Measurements from ENCODE around the gene SPINT1.

The SPINT1 gene

DNA sequence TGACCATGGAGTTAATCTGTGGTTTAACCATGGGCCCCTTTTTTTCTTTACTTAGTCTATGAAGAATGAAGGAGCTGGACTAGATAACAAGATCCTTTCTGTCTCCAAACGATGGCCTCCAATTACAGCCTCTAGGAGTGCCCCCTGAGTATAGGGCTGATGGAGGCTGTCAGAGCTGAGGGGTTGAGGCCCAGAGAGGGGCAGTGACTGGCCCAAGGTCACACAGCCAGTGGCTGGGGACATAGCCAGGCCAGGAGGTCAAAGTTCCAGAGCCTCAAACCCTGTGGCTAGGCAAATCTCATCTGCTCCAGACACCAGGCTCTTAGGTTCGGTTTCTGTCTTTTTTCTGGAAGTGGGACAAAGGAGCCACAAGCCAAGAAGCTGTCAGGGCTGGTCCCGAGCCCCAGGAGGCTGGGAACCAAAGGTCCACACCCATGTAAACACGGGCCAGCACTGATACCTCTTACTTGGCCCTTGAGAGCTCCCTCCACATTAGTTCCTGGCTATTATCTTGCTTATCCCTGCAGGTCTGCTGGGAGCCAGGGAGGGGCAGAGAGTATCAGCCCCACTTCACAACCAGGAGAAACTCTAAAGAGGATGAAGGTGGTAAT, 19.9 kb downstream of the SPINT1 start:
- DNase-seq = no peak

DNA sequence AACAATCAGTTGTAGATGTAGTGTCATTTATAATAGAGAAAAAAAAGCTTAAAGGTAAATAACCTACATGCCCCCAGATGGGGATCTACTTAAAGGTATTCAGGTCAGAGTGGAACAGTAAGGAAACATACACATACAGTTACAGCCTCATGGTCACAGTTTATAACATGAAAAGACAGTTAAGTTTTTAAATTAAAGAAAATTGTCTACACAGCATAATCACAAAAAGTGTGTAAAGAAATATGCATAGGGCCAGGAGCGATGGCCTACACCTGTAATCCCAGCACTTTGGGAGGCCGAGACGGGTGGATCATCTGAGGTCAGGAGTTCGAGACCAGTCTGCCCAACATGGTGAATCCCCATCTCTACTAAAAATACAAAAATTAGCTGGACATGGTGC, 23.4 kb downstream of the SPINT1 start:
- no peak for DNase-seq

DNA sequence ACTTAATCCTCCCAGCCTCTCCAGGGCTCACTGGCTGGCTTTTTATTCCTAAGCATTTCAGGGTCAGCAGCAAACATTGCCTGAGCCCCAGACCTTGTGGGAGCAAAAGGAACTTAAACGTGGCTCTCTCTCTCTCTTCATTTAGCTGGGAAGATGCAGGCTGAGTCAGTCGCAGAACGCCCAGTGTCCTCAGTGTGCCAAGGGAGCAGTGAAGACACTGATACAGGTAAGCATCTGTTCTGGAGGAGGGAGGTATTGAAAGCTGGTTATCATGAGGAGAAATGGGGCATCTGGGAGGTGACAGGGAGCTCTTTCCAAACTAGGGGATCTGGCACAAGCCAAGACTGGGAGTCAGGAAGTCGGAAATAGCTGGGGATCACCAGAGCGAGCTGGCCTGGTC, 25.8 kb downstream of the SPINT1 start:
- DNase-seq = no peak

DNA sequence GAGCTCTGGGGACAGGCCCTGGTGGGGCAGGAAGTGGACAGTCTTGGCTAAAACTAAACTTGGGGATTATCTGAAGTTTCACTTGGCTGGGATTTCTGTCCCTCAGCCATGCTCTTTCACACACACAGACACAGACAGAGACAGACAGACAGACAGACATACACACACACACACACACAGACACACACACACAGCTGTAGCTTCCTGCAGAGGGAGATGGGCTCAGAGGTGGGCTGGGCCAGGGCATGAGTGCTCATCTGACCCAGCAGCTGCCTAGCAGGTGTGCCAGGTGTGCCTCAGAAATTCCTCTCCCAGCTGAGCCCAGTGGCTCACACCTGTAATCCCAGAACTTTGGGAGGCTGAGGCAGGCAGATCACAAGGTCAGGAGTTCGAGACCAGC, 26.9 kb downstream of the SPINT1 start:
- DNase-seq = no peak

DNA sequence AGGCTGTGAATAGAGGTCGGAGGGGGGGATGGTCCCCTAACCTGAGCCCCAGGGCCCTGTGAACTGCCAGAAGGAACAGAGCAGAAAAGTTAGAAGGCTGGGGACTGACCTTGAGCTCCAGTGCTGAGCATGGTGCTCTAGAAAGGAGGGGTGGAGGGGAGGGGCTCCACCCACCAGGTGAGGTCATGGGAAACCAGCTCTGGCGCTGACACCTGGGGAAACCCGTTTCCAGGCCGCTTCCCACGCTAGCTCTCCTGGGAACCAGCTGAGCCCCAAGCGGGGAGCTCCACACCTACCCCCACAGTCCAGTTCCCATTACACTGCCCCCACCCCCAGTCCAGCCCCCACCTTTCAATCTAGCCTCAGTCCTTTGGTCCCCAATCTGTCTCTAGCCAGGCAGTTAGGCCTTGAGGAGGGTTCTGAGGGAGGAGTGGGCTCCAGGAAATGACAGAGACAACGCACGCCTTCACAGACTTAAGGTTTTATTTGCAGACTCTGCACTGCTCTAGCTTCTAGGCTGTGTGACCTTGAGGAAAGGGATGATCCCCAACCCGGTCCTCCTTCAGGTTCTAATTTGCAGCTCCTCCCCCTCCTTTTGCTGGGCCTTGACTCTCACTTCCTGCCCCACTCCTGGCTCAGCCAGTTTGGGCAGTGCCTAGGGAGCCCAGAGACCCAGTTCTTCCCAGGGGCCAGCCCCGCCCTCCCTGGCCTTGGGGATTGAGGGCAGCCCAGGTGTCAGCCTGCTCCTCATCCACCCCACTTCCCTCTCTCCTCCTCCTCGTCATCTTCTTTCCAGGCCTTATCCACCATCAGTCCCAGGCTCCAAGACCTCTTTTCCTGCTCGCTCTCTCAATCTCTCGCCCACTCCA, 28.1 kb downstream of the SPINT1 start:
- peak in 1 of 2 experiments; percentile 58 for DNase-seq

DNA sequence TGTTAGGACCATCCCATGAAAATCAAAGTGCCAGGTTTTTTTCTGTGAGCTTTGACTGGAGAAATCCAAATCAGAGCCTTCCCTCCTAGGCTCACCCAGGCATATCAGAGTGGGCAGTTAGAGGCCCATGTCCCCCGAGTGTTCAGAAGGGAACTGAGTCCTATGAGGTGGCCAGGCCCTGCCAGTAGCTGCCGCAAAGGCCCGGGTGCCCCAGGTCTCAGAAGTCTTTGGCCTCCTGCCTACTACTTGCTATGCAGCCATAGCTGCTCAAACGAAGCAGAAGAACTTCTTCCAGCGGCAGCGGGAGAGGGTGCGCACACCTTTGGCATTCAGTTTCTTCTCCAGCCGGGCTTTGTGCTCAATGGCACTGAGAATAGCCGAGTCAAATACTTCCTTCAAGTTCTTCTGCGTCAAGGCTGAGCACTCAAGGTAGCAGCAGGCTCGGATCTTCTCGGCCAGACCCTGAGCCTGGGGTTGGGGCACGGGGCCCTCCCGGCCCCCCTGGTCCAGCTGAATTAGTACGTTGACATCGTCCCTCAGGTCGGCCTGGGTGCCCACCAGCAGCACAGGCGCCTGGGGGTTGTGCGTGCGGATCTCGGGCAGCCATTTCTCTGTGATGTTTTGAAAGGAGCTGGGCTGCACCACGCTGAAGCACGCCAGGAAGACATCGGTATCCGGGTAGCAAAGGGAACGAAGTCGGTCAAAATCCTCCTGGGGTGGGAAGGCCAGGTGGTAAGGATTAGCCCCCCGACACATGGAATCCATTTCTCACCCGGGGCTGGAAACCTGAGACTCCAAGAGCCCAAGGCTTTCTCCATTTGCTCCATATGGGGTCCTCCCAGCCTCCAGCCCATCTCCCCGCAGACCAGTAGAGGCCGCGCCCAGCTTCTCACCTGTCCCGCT, 29.2 kb downstream of the SPINT1 start:
- no peak for DNase-seq

DNA sequence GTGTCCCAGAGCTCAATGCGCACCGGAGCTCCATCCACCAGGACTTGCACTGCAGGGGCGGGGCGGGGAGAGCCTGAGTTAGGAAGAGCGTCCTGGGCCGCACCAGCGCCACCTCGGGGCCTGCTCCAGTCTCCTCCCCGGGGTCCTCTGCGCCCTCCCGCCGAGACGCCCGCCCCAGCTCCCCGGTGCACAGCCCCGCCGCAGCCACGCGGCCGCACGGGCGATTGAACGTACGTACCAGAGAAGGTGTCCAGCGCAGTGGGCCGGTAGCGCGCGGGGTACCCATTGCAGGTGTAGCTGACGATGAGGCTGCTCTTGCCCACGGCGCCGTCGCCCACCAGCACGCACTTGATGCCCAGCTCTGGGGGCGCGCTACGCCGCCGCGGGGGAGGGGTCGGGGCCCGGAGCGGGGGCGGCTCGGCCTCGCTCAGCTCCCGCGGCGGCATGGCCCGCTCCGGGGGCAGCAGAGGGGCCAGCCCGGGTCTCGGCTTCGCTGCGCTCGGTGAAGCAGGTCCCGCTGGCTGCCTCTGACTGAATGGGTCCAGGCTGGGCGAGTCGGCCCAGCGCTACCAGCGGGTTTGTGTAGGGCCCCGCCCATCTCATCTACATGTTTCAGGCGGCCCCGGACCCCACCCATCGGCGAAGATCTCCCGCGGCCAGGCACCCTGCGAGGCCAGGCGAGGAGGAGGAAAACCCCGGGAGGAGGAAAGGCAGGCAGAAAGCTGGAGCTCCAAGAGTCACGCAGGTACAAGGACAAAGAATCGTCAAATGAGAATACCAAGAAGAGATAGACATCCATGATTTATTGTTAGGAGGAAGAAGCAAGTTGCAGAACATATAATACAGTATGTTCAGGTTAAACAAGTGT, 30.1 kb downstream of the SPINT1 start, which contains the start of gene RHOV:
TSS of gene RHOV (minus strand) at position 541 of the 868 bp plus-strand sequence. CDS start at position 446, 95 bp downstream.
- peak; percentile 48 to 52 for DNase-seq

DNA sequence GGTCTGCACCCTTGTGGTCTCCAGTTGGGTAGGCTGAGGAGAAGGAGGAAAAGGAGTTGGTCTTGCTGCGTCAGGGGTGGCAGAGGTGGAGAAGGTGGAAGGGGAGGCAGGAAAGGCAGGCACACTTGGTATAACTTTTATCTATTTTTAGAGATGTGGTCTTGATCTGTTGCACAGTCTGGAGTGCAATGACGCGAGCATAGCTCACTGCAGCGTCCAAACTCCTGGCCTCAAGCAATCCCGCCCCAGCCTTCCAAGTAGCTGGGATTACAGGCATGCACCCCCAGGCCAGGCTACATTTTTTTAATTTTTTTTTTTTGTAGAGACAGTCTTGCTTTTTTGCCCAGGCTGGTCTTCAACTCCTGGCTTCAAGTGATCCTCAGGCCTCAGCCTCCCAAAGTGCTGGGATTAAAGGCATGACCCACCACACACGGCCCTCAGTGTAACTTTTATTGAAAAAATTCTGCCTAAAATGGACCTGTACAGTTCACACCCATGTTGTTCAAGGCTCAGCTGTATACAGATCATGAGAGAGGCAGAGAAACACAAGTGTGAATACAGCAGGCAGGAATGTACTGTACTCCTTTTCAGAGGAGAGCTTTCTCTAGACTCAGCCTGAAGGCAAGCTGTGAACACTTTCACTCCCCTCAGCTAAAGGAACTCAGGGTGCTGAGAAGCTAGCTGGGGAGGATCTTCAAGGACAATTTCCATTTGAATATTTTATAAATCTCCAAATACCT, 32.3 kb downstream of the SPINT1 start:
- DNase-seq = no peak

DNA sequence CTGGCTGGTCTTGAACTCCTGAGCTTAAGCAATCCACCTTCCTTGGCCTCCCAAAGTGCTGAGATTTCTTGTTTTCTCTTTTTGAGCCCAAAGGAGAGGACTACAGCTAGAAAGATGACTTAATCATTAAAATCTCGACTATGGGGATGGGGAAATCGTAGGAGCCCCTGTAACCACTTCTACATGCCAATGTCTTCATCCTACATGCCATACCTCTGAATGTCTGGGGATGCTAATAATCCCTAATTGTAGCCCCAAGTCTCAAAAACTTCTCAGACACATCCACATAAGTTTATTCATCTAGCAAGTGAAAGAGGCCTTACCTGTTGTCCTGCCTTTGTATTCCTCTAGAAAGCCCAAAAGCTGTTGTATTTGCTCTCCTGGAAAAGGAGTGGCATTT, 33.8 kb downstream of the SPINT1 start:
- no peak for DNase-seq

DNA sequence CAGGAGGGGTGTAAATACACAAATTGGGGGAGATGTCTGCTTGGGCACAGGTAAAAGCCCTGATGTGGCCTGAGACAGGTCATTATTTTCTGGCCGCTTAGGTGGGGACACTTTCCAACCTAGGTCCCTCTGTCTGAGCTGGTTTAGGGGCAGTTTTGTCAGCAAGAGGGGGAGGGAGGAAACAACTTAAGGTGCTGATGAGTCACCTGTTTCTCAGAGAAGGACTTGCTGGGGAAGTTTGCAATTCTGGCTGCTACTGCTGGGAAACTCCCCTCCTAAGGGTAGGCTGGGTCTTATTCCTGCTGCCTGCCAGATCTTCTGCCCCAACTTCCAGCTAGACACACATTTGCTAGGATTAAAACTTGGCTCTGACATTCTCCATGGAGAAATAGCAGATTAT, 34.9 kb downstream of the SPINT1 start:
- DNase-seq = peak in 1 of 2 experiments; percentile 37

DNA sequence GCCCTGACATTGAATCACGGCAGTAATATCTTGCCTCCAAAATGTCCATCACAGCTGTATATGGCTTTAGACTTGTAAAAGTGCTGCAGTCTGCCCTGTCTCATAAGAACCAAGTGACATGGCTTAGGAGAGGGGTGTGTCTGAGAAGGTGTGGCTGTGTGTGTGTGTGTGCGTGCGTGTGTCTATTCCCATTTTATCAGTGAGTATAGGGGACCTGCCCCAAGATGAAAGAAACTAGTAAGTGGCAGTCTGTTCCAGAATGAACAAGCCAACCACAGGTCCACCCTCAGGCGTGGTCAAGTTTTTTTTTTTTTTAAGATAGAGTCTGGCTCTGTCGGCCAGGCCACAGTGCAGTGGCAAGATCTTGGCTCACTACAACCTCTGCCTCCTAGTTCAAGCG, 35.8 kb downstream of the SPINT1 start:
- DNase-seq = no peak

DNA sequence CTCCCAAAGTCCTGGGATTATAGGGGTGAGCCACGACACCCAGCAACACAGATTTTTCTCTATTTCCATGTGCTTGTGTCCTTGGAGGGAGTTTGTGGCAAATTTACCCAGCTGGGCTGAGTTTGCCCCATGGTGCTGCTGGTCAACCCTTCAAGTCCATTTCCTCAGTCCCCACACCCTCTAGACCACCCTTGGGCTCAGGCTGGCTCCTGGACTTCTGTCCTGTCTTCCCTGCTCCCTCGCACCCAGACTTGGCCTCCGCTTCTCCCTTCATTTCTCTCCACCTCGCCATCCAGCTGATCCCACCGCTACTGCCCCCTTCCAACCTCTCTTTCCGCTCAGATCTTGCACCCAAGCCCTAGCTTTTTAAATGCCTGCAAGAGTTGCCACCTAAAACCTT, 37.5 kb downstream of the SPINT1 start:
- DNase-seq = no peak

DNA sequence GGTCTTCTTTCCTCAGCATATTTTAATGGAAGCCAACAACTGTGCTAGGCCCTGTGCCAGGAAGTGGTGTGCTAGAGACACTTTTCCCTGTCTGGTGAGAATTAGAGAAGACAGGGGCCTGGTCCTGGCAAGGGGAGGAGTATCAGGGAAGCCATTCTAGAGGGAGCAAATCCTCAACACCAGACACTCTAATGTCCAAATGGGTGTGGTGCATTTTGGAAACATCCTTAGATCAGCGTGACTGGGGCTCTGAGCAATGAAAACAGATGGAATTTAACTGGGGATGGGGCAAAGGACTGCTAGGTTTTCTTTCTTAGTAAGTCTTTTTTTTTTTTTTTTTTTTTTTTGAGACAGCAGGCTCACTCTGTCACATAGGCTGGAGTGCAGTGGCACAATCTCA, 42.7 kb downstream of the SPINT1 start:
- no peak for DNase-seq

DNA sequence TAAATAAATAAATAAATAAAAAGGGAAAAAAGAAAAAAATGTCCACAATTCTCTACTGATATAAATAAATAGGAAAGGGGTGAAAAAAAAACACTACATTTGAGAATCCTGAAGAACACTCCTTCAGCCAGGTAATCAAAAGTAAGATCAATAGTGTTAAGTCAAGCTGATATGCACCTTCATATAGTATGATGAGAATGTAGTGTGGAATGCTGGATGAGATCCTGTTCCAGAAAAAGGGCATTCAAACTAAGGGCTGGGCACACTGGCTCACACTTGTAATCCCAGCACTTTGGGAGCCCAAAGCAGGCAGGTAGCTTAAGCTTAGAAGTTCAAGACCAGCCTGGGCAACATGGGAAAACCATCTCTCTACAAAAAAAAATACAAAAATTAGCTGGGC, 45.3 kb downstream of the SPINT1 start:
- DNase-seq = no peak

DNA sequence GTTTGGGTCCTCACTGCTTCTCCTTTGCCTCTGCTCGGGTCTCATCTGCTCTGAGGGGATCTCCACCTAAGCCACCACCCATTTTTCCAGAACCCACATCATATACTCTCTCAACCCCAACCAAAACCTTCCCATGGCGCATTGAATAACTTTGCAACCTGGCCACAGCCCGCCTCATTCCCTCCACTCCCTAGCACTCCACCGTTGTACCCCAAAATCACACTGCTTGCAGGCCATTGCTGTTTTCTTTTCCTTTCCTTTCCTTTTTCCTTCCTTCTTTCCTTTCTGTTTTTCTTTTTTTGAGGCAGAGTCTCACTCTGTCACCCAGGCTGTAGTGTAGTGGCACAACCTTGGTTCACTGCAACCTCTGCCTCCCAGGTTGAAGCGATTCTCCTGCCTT, 47.3 kb downstream of the SPINT1 start:
- no peak for DNase-seq

DNA sequence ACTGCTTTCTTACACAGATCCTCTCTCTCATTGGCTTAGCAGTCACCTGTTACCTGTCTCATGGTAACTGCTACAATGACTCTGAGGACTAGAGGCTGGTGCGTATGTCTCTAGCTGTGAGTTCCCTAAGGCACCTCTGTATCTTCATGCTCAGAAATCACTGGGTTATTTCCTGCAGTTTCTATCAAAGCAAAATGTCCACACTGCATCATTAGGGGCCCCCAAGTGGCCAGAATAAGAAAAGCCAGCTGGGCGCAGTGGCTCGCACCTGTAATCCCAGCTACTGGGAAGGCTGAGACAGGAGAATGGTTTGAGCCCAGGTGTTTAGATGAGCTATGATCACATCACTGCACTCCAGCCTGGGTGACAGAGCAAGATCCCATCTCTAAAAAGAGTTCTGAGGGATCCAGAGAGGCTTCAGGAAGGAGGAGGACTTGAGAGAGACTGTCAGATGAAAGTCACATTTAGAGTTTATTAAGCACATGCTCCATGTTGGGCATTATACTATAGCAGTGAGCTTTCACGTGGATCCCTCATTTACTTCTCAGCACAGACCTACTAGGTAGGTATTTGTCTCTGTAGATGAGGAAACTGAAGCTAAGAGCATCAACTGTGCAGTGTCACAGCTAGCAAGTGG, 48.1 kb downstream of the SPINT1 start:
- DNase-seq = no peak

DNA sequence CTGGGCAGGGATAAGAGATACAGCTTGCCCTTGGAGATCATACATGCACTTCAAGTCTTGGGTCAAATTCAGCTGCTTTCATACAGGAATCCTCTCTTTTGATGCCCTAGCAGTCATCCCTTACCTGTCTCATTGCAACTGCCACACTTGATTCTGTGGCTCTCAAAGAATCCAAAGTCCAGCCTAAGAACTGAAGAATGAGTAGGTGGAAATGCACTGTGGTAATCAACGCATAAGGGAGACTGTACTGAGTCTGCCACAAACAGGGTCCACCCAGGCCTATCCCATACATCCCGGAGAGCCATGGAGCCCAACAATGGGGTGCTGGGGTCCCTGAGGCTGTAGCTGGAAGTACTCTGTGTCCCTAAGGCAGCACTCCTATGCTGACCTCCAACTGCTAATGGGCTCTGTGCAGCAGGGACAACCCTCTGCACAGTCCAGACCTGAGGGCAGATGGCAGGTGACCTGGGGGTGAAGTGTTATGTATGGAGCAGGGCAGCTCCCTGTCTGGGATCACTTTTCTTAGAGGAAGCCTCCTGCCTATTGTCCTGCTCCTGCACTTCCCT, 48.7 kb downstream of the SPINT1 start:
- no peak for DNase-seq

DNA sequence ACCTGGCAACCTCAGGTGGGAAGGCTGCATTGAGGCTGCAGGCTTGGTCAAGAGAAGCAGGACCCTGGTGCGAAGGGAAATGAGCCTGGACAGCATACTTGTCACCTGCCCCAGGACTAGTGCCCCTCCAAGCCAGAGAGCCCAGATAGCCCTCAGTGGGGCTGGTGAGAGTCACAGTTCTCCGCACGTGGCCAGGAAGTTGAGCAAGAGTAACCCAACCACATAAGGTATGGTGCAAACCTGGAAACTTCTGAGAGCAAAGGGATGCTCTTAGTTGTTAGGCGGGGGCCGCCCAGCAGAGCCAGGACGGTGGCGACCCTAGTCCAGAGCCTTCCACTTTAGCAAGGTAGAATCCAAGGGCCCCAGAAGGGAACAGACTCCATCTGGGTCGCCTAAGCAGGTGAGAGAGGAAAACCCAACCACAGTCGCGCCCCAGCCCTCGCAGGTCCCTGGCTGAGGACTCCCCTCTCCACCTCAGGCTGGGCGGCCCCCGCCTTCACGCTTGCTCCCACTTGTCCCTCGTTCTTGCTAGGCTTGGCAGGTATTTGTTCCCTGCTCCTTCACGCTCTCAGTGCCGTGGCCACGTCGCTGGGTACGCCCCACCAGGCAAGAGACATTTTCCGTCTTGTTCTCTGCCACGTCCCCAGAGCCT, 49.3 kb downstream of the SPINT1 start:
- no peak for DNase-seq

DNA sequence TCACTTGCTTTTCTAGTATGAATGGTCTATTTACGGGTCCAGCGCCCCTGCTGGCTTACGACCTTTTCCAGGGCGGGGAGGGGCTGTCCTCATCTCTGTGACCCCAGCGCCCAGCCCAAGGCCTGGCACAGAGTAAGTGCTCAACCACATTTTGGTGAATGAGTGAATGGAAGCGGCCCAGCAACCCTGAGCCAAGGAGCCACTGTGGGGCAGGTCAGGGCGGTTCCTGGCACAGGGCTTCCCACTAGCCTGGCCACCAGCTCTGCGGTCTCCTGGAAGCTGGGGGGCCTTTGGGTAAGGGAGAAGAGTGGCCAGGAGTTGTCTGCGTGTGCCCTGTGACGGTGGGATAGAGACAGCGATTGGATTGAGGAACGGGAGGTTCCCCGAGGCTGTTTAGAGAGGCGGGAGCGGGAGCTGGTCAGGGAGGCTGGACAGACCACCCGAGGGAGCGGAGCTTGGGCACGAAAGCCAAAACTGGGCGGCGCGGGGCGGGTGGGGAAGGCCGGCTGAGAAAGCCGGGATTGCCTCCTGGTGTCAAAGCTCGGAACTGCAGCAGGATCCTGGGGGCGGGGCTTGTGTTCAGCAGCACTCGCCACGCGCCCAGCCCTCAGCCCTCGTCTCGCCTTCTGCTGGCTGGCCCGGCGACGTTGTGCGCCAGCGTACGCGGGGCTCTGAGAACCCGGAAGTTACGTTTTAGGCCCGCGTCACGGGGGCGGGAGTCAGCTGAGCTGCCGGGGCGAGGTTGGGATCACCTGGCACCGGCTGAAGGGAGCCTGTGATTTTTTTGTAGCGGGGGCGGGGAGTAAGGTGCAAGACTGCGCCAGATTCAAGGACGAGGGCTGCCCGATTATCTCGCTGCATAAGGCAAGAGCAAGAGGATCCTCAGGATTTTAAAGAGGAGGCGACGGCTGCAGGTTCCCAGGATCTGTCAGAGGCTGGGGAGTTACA, 50.2 kb downstream of the SPINT1 start, which contains the start of gene VPS18:
TSS of gene VPS18 (plus strand) at position 718 of the 948 bp plus-strand sequence. CDS start 319 bp downstream, outside the sequence.
- peak; percentile 98 to 99 for DNase-seq

Data from stimulated activated CD4-positive, alpha-beta T cell treated with anti-CD3 and anti-CD28 coated beads, Interleukin-4, amount 100 ng/mL, for 4 hours (primary cell).